Liver (tissue), 9 donors: ENCODE measurements around the gene CTXND1. TPM values are rescaled to one million over a fixed set of nuclear protein-coding genes. Genes with fewer than 3 reads are reported as not detected.

Experiments used
- DNase-seq: peaks from one replicate; pipeline ENCODE4 v3.0.0-alpha.2; 2017; ENCODE audit warnings: low spot score
- H3K27ac ChIP-seq, 2 donors: one replicate each; pipeline ENCODE4 v1.7.0; 2013; ENCODE audit warnings: inconsistent platforms in 2 of 2, low read length in 2 of 2, control low read depth in 1 of 2, low read depth in 1 of 2, mild to moderate bottlenecking in 1 of 2
- H3K27me3 ChIP-seq, 4 donors: one replicate each; pipeline versions ENCODE4 v1.6.1 to v1.7.0; 2013; ENCODE audit warnings: low read length in 3 of 4, inconsistent platforms in 1 of 4, mild to moderate bottlenecking in 1 of 4, moderate library complexity in 1 of 4; ENCODE audit not compliant: control insufficient read depth in 4 of 4, insufficient read depth in 4 of 4
- H3K36me3 ChIP-seq, 4 donors: one replicate each; pipeline versions ENCODE4 v1.6.1 to v1.7.0; 2013; ENCODE audit warnings: low read length in 3 of 4, mild to moderate bottlenecking in 3 of 4, low read depth in 1 of 4, moderate library complexity in 1 of 4; ENCODE audit not compliant: control insufficient read depth in 4 of 4, insufficient read depth in 3 of 4
- H3K4me1 ChIP-seq, 4 donors: one replicate each; pipeline versions ENCODE4 v1.6.1 to v1.7.0; 2013; ENCODE audit warnings: low read length in 3 of 4, mild to moderate bottlenecking in 3 of 4, moderate library complexity in 1 of 4; ENCODE audit not compliant: control insufficient read depth in 4 of 4, insufficient read depth in 4 of 4
- H3K4me3 ChIP-seq, 3 donors: one replicate each; pipeline versions ENCODE4 v1.6.1 to v1.7.0; 2013; ENCODE audit warnings: low read length in 3 of 3, control low read depth in 1 of 3, low read depth in 1 of 3, mild to moderate bottlenecking in 1 of 3
- H3K9ac ChIP-seq, 2 donors: one replicate each; pipeline ENCODE4 v1.7.0; 2013; ENCODE audit warnings: low read length in 2 of 2, mild to moderate bottlenecking in 2 of 2, moderate library complexity in 2 of 2, control low read depth in 1 of 2, low read depth in 1 of 2
- H3K9me3 ChIP-seq, 4 donors: one replicate each; pipeline versions ENCODE4 v1.6.1 to v1.7.0; 2013; ENCODE audit warnings: low read length in 3 of 4; ENCODE audit not compliant: control insufficient read depth in 4 of 4
- EGR1 ChIP-seq, 2 donors: IDR thresholded peaks; 2 replicates each; pipeline ENCODE4 v1.6.1; 2016 to 2018; ENCODE audit warnings: antibody characterized with exemption in 2 of 2, low read depth in 2 of 2
- FOXA2 ChIP-seq: IDR thresholded peaks from 2 replicates; pipeline ENCODE4 v1.6.1; 2016; ENCODE audit warnings: antibody characterized with exemption
- GABPA ChIP-seq, 2 donors: IDR thresholded peaks in 1 of 2; conservative IDR thresholded peaks in 1 of 2; 2 replicates each; pipeline ENCODE4 v1.6.1; 2016; ENCODE audit warnings: antibody characterized with exemption in 2 of 2, mild to moderate bottlenecking in 1 of 2, moderate library complexity in 1 of 2
- HNF4A ChIP-seq, 2 donors: conservative IDR thresholded peaks; 2 replicates each; pipeline ENCODE4 v1.6.1; 2016; ENCODE audit warnings: antibody characterized with exemption in 2 of 2, mild to moderate bottlenecking in 2 of 2
- JUND ChIP-seq, 2 donors: IDR thresholded peaks; 2 replicates each; pipeline ENCODE4 v1.6.1; 2016; ENCODE audit warnings: antibody characterized with exemption in 2 of 2
- NR2F2 ChIP-seq: IDR thresholded peaks from 2 replicates; pipeline ENCODE4 v1.6.1; 2016; ENCODE audit warnings: antibody characterized with exemption
- RAD21 ChIP-seq, 2 donors: IDR thresholded peaks; 2 replicates each; pipeline ENCODE4 v1.6.1; 2016; ENCODE audit warnings: antibody characterized with exemption in 2 of 2, mild to moderate bottlenecking in 2 of 2
- RXRA ChIP-seq, 2 donors: IDR thresholded peaks; 2 replicates each; pipeline ENCODE4 v1.6.1; 2017 to 2018; ENCODE audit warnings: antibody characterized with exemption in 2 of 2, mild to moderate bottlenecking in 1 of 2
- SP1 ChIP-seq: IDR thresholded peaks from 2 replicates; pipeline ENCODE4 v1.6.1; 2018; ENCODE audit warnings: antibody characterized with exemption, mild to moderate bottlenecking
- TAF1 ChIP-seq: conservative IDR thresholded peaks from 2 replicates; pipeline ENCODE4 v1.6.1; 2016; ENCODE audit warnings: antibody characterized with exemption, mild to moderate bottlenecking
- YY1 ChIP-seq: IDR thresholded peaks from 2 replicates; pipeline ENCODE4 v1.6.1; 2016; ENCODE audit warnings: antibody characterized with exemption, mild to moderate bottlenecking
- ZBTB33 ChIP-seq: IDR thresholded peaks from 2 replicates; pipeline ENCODE4 v1.6.1; 2016; ENCODE audit warnings: antibody characterized with exemption
- WGBS: extraction: QIAGEN DNeasy Blood & Tissue Kit; methylation state at CpG from one replicate; pipeline ENCODE4 v1.1.7; 2013; 5-methylcytosine and 5-hydroxymethylcytosine counted together
- polyA plus RNA-seq, 2 donors: library from polyadenylated mRNA; stranded (reverse) in 1 of 2; unstranded in 1 of 2; fragments of 200-250 nt in 1 of 2; fragments of >200 nt in 1 of 2; fragmentation: Nextera tagmentation in 1 of 2; extraction: Ambion mirVana in 1 of 2; gene quantifications; one replicate each; pipeline versions ENCODE4 v1.2.1 to v1.2.3, GENCODE V29; 2013 to 2015
- total RNA-seq, 2 donors: library from RNA; depleted of rRNA; stranded (reverse); fragments of >200 nt; gene quantifications; one replicate each; pipeline ENCODE4 v1.2.3, GENCODE V29; 2014
- TF ChIP-seq, protein P1 (sequence below): fragments of 150-350 bp; IDR thresholded peaks from 2 replicates; pipeline ENCODE4 v1.5.1; 2017; ENCODE audit warnings: improper control_type of control experiment, low read depth, low read length; ENCODE audit not compliant: missing input control
- TF ChIP-seq, protein P2 (sequence below): IDR thresholded peaks from 2 replicates; pipeline ENCODE4 v1.6.1; 2016; ENCODE audit warnings: antibody characterized with exemption
- TF ChIP-seq, protein P3 (sequence below): IDR thresholded peaks from 2 replicates; pipeline ENCODE4 v1.6.1; 2016; ENCODE audit warnings: antibody characterized with exemption, mild to moderate bottlenecking
- donor health status: healthy.
- donor health status: healthy.
- donor health status: healthy.
- donor health status: healthy.
- donor health status: healthy.

The CTXND1 gene
- total and polyA plus RNA-seq, 4 donors = 2.9 to 4.1 (median 3.1) TPM

- no peak for DNase-seq
- Histone ChIP-seq H3K9ac (no peak overlapping the region), H3K36me3 (no peaks in the 10 kb centered on the region), H3K27me3 (no peaks in the 10 kb centered on the region), H3K9me3 (no peaks in the 10 kb centered on the region), H3K27ac (peak overlapping the region; percentile 78 to 85), H3K4me3 (no peak overlapping the region), H3K4me1 (peaks cover 8 to 49% (median 30%) of the 10 kb centered on the region in 4 donors)
- WGBS = 35% methylated on average over 11 of the region's 11 CpGs
- TF ChIP-seq RAD21 (IDR thresholded peaks at IDR 0.05) (peak; percentile 65 to 79), GABPA (IDR thresholded peaks at IDR 0.05 in 1 of 2, conservative IDR thresholded peaks at IDR 0.05 in 1 of 2) (no peak), JUND (IDR thresholded peaks at IDR 0.05) (no peak), YY1 (no peak), ZBTB33 (no peak), FOXA2 (no peak), HNF4A (conservative IDR thresholded peaks at IDR 0.05) (no peak), RXRA (IDR thresholded peaks at IDR 0.05) (no peak), NR2F2 (no peak)
- TF ChIP-seq, protein P1, sequence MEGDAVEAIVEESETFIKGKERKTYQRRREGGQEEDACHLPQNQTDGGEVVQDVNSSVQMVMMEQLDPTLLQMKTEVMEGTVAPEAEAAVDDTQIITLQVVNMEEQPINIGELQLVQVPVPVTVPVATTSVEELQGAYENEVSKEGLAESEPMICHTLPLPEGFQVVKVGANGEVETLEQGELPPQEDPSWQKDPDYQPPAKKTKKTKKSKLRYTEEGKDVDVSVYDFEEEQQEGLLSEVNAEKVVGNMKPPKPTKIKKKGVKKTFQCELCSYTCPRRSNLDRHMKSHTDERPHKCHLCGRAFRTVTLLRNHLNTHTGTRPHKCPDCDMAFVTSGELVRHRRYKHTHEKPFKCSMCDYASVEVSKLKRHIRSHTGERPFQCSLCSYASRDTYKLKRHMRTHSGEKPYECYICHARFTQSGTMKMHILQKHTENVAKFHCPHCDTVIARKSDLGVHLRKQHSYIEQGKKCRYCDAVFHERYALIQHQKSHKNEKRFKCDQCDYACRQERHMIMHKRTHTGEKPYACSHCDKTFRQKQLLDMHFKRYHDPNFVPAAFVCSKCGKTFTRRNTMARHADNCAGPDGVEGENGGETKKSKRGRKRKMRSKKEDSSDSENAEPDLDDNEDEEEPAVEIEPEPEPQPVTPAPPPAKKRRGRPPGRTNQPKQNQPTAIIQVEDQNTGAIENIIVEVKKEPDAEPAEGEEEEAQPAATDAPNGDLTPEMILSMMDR = peak; percentile 52
Measured at GRCh38 chr15:80242132-80242769, 9.8 kb downstream of the CTXND1 start.

DNA sequence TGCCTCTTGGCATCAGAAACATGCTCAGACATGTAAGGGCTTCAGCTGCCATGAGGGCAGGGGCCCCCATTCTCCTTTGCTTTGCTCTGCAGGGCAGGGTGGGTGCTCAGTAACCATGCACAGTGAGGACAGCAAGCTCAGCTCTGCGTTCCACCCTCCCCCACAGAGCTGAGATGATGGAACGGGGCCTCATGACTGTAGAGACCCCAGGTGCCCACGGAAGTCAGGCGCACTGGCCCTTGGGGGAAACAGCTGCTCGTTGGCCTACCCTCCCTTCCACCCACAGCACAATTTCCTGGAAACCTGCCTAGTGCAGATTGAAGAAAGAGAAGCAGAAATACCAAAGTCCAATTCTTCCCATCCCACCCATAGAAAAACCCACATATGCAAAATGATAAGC is 10.5 kb downstream of the CTXND1 start:
- H3K4me3 ChIP-seq = no peak overlapping the region
- peak; percentile 20 to 44 for TF ChIP-seq HNF4A (conservative IDR thresholded peaks at IDR 0.05)
- TF ChIP-seq SP1 = no peak
- peaks cover 7 to 42% (median 25%) of the 10 kb centered on the region in 4 donors for H3K4me1 ChIP-seq
- H3K27me3 ChIP-seq = no peaks in the 10 kb centered on the region
- H3K27ac ChIP-seq = peak overlapping the region in 1 of 2 donors; percentile 0
- no peaks in the 10 kb centered on the region for H3K9me3 ChIP-seq
- no peak overlapping the region for H3K9ac ChIP-seq
- no peaks in the 10 kb centered on the region for H3K36me3 ChIP-seq
- DNase-seq = no peak
- 42% methylated on average over 5 of the region's 5 CpGs for WGBS

DNA sequence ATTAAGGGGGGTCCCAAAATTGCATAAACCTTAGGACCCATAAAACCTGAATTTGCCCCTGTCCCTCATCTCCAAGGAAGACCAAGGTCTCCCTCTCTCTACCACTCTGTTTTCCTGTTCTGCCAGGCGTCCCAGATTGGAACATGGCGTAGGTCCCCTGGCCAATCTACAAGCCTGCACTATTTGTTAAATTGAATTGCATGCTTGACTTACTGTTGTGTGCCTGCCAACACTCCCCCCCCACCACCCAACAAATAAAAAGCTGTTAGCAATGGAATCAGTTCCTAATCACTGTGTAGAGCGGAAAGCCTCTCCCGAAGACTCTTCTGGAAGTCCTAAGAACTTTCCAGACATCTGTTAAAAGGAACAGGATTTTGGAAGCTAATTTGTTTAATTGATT is 11.7 kb downstream of the CTXND1 start:
- Histone ChIP-seq H3K4me1 (peaks cover 7 to 32% (median 23%) of the 10 kb centered on the region in 4 donors), H3K36me3 (no peaks in the 10 kb centered on the region), H3K4me3 (no peak overlapping the region), H3K27me3 (no peaks in the 10 kb centered on the region), H3K9me3 (no peaks in the 10 kb centered on the region), H3K27ac (no peak overlapping the region), H3K9ac (no peak overlapping the region)
- no peak for DNase-seq
- 79% methylated on average over 4 of the region's 4 CpGs for WGBS
- TF ChIP-seq EGR1 (IDR thresholded peaks at IDR 0.05; ENCODE audit: low read depth in 2 of 2) (no peak), TAF1 (no peak), FOXA2 (no peak), RAD21 (IDR thresholded peaks at IDR 0.05) (no peak), HNF4A (conservative IDR thresholded peaks at IDR 0.05) (no peak), GABPA (IDR thresholded peaks at IDR 0.05 in 1 of 2, conservative IDR thresholded peaks at IDR 0.05 in 1 of 2) (no peak), RXRA (IDR thresholded peaks at IDR 0.05) (no peak), ZBTB33 (no peak), NR2F2 (no peak), YY1 (no peak)
- TF ChIP-seq, protein P2, sequence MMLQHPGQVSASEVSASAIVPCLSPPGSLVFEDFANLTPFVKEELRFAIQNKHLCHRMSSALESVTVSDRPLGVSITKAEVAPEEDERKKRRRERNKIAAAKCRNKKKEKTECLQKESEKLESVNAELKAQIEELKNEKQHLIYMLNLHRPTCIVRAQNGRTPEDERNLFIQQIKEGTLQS = no peak
- TF ChIP-seq, protein P3, sequence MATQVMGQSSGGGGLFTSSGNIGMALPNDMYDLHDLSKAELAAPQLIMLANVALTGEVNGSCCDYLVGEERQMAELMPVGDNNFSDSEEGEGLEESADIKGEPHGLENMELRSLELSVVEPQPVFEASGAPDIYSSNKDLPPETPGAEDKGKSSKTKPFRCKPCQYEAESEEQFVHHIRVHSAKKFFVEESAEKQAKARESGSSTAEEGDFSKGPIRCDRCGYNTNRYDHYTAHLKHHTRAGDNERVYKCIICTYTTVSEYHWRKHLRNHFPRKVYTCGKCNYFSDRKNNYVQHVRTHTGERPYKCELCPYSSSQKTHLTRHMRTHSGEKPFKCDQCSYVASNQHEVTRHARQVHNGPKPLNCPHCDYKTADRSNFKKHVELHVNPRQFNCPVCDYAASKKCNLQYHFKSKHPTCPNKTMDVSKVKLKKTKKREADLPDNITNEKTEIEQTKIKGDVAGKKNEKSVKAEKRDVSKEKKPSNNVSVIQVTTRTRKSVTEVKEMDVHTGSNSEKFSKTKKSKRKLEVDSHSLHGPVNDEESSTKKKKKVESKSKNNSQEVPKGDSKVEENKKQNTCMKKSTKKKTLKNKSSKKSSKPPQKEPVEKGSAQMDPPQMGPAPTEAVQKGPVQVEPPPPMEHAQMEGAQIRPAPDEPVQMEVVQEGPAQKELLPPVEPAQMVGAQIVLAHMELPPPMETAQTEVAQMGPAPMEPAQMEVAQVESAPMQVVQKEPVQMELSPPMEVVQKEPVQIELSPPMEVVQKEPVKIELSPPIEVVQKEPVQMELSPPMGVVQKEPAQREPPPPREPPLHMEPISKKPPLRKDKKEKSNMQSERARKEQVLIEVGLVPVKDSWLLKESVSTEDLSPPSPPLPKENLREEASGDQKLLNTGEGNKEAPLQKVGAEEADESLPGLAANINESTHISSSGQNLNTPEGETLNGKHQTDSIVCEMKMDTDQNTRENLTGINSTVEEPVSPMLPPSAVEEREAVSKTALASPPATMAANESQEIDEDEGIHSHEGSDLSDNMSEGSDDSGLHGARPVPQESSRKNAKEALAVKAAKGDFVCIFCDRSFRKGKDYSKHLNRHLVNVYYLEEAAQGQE = no peak
